ENCODE results near the gene CREB5. TPM values are rescaled to one million over a fixed set of nuclear protein-coding genes. Genes with fewer than 3 reads are reported as not detected.

CREB5 gene
- total and polyA plus RNA-seq, 2 experiments from 2014 or later: 2.4 to 4.4 TPM

- H3K4me1 Mint-ChIP-seq: peaks cover 14% of the 10 kb centered on the region
- Histone ChIP-seq H3K79me2 (replicated peaks; ENCODE audit: insufficient read depth) (no peaks in the 10 kb centered on the region), H3K27ac (ENCODE audit: low read depth) (peak overlapping the region; percentile 56; the same call in 1 of the 2 replicates), H4K20me1 (replicated peaks; ENCODE audit: insufficient read depth) (no peaks in the 10 kb centered on the region), H3K27me3 (ENCODE audit: insufficient read depth) (no peaks in the 10 kb centered on the region), H3K4me3 (0 out of 2 replicates have a peak overlapping the region, but pooled peaks have one; percentile 13), H3K9me2 (ENCODE audit: insufficient read depth) (no peaks in the 10 kb centered on the region), H3K4me1 (ENCODE audit: insufficient read depth) (peaks cover 19% of the 10 kb centered on the region), H3K4me2 (peak overlapping the region; percentile 49), H2AFZ (peak overlapping the region; percentile 91), H3F3A (replicated peaks; ENCODE audit: low read depth) (no peaks in the 10 kb centered on the region; the same call in 1 of the 2 replicates), H3K36me3 (ENCODE audit: insufficient read depth) (no peaks in the 10 kb centered on the region)
- peak; percentile 60 for DNase-seq (ENCODE audit: low spot score)
- peaks cover 3% of the 10 kb centered on the region; the same call in 2 of the 3 replicates for H3K36me3 Mint-ChIP-seq (ENCODE audit: low read depth)
- ATAC-seq: peak; percentile 88
- TF ChIP-seq ZNF114 (CRISPR knock-in tag; IDR thresholded peaks at IDR 0.05) (no peak), JUNB (IDR thresholded peaks at IDR 0.05; ENCODE audit: unreplicated experiment) (no peak), POLR2AphosphoS5 (IDR thresholded peaks at IDR 0.05; ENCODE audit: low read depth) (no peak), ZNF331 (CRISPR knock-in tag; IDR thresholded peaks at IDR 0.05; ENCODE audit: low read depth) (no peak), EZH2 (IDR thresholded peaks at IDR 0.05; ENCODE audit: low read depth, unreplicated experiment) (no peak), STAT1 (IDR thresholded peaks at IDR 0.05; ENCODE audit: unreplicated experiment) (no peak), EZH2phosphoT487 (IDR thresholded peaks at IDR 0.05; ENCODE audit: unreplicated experiment) (no peak), CTCF (conservative IDR thresholded peaks at IDR 0.05; ENCODE audit: low read depth in 2 of 2) (no peak), ETS1 (IDR thresholded peaks at IDR 0.05) (no peak), NANOG (IDR thresholded peaks at IDR 0.05; ENCODE audit: borderline replicate concordance) (no peak), ZNF462 (CRISPR knock-in tag; IDR thresholded peaks at IDR 0.05) (no peak), CREB1 (CRISPR knock-in tag; IDR thresholded peaks at IDR 0.05; ENCODE audit: low read depth) (no peak), REST (IDR thresholded peaks at IDR 0.05; ENCODE audit: unreplicated experiment) (no peak)
- peak overlapping the region; percentile 58 for H3K27ac Mint-ChIP-seq
- H3K27me3 Mint-ChIP-seq (ENCODE audit: insufficient read depth, low read depth, poor library complexity): peaks cover 5% of the 10 kb centered on the region
- H3K9me3 Mint-ChIP-seq: peaks cover 9% of the 10 kb centered on the region; the same call in 2 of the 3 replicates
- no peak overlapping the region; the same call in 2 of the 3 replicates for H3K4me3 Mint-ChIP-seq
Measured at GRCh38 chr7:28708033-28708951, 296.0 kb downstream of the CREB5 start.
